HuH-7 (cell line): ENCODE results near the gene KCNQ2.

Source experiments
- DNase-seq: peaks from one replicate; pipeline ENCODE4 v3.0.0; 2011; ENCODE audit warnings: low spot score

KCNQ2 gene

DNA sequence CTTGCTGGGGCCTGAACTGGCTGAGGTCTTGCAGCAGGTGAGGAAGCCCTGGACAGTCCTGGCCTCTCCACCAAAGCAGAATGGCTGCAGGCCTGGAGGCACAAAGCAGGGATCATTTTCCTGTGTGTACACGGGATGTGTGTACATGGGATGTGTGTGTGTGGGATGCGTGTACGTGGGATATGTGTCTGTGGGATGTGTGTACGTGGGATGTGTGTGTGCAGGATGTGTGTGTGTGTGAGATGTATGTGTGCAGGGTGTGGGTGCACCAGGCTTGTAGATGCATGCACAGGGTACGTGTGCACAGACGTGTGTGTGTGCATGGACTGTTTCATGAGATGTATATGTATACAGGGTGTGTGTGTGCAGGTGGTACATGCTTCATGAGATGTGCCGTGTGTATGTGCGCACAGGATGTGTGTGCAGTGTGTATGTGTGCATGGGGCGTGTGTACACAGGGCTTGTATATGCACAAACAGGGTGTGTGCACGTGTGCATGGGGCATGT is 103.4 kb downstream of the KCNQ2 start:
- no peak for DNase-seq

DNA sequence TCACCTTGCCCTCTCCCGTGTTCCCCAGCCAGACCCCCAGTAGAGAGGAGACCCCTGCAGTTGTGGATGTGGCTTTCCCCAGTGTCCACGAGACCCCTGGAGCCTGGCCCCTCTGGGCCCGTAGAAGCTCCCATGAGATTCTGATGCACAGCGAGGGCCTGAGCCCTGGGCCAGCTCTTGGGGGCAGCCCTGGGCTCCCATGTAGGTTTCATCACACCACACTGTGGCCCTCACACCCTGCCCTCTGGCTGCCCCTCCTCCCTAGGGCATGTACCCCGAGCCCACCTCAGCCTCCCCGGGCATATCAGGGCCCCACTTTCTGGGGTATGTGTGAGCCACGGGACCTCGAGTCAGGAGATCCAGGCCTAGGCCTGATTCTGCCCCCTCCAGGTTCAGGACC is 104.3 kb downstream of the KCNQ2 start:
- no peak for DNase-seq

DNA sequence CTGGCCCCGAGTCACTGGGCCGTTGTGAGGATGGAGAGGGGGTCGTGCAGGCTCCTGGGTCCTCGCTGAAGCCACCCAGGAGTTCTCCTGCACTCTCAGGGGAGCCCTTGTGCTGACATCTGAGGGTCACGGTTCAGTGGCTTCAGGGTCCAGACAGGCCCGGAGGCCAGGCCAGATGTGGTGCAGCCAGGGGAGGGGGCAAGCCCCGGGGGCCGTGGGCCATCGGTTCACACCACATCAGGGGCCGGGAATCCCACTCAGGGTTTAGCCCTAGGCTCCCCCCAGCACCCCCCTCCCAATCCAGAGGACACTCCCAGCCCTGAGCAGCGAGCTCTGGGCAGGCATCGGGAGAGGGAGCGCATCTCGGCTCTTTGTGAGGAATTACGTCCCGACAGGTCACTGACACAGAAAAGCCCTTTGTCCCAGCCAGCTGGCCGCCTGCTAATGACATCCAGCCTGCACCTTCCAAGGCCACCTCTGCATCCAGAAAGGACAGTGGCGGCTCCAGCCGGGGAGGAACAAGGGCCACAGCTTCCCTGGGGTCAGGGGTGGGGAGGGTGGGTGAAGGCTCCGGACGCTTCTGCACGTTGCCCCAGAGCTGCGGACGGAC is 104.9 kb downstream of the KCNQ2 start:
- DNase-seq = no peak

GRCh38 chr20:63366390-63367365 is 105.8 kb downstream of the KCNQ2 start:
- no peak for DNase-seq

DNA sequence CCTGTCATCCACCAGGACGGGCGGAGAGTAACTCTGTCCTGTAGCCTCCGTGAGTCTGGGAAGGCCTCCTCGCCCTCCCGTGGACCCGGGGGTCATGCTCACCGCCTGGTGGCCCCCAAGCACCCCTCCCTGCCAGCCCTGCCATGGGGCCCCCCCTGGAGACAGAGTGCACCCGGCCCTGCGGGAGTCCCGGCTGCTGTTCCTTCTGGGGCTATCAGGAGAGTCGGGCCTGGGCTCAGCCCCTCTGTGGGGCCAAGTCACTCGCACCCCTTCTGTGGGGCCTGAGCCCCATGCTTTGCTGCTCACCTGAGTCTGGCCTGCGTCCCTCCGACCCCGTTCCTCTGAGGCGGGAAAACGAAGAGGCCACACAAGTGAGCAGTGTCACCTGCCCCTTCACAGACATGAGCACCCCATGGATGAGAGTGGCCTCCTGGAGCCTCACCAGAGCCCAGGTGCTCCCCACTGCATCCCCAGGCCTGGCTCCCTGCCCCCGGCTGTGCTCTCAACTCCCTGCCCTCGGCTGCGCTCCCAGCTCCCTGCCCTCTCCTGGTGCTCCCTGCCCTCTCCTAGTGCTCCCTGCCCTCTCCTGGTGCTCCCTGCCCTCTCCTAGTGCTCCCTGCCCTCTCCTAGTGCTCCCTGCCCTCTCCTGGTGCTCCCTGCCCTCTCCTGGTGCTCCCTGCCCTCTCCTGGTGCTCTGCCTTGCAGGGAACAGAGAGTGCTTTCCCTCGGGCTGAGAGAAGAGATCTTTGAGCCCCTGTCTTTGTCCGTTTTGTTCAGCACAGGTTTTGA is 106.7 kb downstream of the KCNQ2 start:
- DNase-seq = no peak

DNA sequence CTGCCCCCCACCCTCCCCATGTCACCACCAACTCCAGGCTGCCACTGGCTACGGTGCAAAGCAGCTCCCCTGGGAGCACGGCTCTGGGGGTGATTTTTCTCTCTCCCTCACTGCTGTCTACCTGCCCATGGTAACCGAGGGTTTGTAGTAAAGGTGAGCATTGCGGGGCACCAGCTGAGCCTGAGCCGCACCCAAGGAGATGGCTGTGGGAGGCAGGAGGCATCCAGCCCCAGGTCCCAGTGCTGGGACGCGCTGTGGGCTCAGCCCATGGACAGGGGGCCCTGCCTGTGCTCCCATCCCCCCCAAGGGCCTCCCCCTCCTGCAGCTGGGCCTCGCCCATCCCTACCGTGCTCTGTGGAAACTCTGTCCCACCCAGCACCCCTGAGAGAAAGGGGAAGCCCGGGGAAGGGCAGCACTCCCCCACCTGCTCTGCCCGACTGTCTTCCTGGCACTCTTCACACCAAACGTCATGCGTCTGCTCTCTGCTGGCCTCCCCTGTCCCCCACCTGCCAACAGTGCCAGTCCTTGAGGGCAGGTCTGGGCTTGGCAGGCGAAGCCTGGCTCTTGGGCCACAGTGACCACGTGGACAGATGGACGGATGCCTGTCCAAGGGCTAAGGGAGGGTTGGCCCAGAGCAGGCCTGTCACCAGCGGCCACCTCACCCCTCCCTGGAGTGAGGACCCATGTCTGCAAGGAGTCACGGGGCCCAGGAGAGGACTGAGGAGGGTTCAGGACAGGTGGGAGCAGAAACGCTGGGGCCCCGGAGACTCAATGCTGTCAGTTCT is 107.5 kb downstream of the KCNQ2 start:
- DNase-seq = no peak

GRCh38 chr20:63363981-63364561 is 108.4 kb downstream of the KCNQ2 start:
- DNase-seq = no peak

DNA sequence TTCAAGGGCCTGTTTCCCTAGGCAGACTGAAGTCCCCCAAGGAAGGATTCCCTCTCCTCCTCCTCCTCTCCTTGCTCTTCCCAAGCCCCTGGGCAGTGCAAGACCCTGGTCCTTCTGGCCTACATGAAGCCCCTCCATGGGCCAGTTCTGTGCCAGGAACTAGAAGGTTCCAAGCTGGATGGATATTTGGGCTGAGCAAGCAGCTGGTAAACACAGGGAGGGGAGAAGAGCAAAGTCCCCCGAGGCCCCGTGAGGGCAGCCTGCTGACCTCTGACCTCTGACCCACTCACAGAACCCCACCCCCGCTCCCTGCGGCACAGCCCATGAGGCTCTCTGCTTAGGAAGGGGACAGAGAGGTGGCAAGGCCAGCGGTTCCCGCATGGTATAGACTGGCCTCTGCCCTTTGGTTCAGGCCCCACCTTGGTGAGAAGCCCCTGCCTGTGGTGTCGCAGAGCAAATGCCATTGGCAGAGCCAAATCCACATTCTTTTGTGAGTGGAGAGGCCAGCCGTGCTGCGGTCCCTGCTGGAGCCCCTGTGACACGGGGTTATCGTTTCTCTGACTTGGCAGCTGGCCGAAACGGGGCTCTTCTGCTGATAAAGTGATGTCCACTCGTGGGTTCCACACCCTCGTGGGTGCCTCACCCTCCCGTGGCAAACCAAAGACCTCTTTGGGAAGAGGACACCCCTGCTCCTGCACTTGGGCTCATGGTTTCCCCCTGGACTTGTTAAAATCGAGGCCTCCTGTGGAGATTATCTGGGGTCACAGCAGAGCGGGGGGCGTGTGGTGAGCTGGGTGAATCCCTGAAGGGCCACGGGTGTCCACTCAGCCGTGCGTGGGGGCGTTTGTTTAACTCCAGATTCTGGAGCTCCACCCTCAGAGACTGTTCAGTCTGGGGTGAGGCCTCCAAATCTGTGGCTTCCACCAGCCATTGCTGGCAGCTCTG is 109.2 kb downstream of the KCNQ2 start:
- DNase-seq = no peak

- no peak for DNase-seq
Observed at GRCh38 chr20:63362436-63363009, 109.9 kb downstream of the KCNQ2 start.

GRCh38 chr20:63361519-63362435 is 110.7 kb downstream of the KCNQ2 start:
- DNase-seq = no peak

GRCh38 chr20:63360850-63361518 is 111.5 kb downstream of the KCNQ2 start, which contains the start of gene CHRNA4:
CHRNA4 (minus strand) TSS chr20:63361349; CDS start chr20:63361165, 184 bp downstream.
- no peak for DNase-seq

GRCh38 chr20:63359937-63360849 is 112.3 kb downstream of the KCNQ2 start:
- no peak for DNase-seq

- DNase-seq = no peak
Observed at GRCh38 chr20:63359164-63359934, 113.1 kb downstream of the KCNQ2 start.

DNA sequence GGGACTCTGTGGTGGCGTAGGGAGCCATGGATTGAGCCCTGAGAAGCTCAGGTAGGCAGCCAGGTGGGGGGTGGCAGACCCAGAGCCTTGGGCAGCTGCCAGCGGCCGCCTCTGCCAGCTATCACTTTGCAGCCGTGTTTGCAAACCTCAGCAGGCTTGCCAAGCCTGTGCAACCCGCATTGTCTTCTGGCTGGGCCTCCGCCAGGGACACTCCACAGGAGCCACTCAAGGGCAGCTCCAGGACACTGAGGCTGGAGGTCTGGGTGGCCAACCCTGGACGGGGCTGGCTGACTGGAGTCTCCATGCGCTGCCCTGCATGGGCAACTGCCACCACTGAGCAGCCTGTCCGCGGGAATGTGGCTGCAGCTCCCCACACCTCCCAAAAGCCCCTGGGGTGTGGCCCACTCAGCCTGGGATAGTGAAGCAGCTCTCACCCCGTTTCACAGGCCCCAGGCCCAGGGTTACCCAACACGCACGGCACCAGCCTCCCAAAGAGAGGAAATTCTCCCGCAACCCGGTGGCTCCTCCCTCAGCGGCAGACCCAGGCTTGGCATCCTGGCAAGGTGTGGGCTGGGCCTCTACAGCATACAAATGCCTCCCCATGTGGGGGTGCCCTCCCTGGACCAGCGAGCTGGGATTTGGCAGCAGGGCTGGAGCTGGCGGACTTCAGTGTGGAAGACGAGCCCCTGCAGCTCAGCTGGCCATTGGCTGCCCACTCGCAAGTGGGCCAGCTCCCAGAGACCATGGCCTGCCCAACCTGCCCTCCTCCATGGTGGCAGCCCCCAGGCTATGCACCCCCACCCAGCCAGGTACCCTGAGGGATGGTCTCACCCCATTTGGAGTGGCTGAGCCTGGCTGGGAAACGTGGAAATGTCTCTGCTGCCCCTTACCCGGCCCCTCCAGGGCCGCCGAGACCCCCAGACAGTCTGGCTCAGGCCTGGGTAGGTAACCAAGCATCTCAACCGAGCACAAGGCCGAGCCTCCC is 114.2 kb downstream of the KCNQ2 start:
- no peak for DNase-seq
